Right lobe of liver (tissue), 4 donors: Measurements from ENCODE around the gene WAC.

ENCODE experiments used
- POLR2A ChIP-seq: fragments of 450-650 bp; IDR thresholded peaks from one replicate; pipeline ENCODE4 v1.6.1; 2017; ENCODE audit warnings: antibody characterized with exemption, mild to moderate bottlenecking
- TF ChIP-seq, protein P1 (sequence below), 4 donors: fragments of 200-600 bp in 3 of 4; fragments of 450-650 bp in 1 of 4; IDR thresholded peaks; one replicate each; pipeline versions ENCODE4 v1.5.1 to v1.8.0; 2016 to 2022; ENCODE audit warnings: antibody characterized with exemption in 4 of 4, mild to moderate bottlenecking in 2 of 4
- donor health status: DM: no; HTN: no; CAD: no.
- donor health status: DM: no; HTN: no; CAD: no.
- donor health status: DM: no; HTN: yes; CAD: no.

DNA sequence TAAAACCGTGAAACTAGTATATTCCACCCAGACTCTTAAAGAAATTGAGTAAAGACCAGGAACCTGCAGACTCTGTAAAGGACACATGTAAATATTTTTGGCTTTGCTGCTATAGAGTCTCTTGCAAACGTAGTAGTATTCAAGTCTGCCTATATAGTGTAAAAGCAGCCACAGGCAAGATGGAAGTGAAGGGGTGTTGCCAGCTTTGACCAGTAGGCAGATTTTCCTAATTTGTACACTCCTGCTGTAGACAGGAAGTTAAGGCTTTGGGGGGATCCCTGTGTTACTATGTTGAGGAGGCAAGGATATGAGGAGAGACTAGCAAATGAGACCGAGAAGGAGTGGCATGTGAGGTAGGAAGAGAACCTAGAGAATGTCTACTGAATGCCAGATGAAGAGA is 27.7 kb downstream of the WAC start:
- TF ChIP-seq, protein P1, sequence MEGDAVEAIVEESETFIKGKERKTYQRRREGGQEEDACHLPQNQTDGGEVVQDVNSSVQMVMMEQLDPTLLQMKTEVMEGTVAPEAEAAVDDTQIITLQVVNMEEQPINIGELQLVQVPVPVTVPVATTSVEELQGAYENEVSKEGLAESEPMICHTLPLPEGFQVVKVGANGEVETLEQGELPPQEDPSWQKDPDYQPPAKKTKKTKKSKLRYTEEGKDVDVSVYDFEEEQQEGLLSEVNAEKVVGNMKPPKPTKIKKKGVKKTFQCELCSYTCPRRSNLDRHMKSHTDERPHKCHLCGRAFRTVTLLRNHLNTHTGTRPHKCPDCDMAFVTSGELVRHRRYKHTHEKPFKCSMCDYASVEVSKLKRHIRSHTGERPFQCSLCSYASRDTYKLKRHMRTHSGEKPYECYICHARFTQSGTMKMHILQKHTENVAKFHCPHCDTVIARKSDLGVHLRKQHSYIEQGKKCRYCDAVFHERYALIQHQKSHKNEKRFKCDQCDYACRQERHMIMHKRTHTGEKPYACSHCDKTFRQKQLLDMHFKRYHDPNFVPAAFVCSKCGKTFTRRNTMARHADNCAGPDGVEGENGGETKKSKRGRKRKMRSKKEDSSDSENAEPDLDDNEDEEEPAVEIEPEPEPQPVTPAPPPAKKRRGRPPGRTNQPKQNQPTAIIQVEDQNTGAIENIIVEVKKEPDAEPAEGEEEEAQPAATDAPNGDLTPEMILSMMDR (IDR thresholded peaks at IDR 0.05) = no peak
- TF ChIP-seq POLR2A = no peak
